ENCODE data around the gene PIK3AP1.

GRCh38 chr10:96683065-96683464 is 37.2 kb downstream of the PIK3AP1 start:
- TF ChIP-seq RAD21 (IDR thresholded peaks at IDR 0.05; ENCODE audit: low read length), result no peak
- TF ChIP-seq POLR2A (IDR thresholded peaks at IDR 0.05; ENCODE audit: low read depth, low read length), result no peak
- TF ChIP-seq CTCF (conservative IDR thresholded peaks at IDR 0.05; ENCODE audit: low read depth, low read length), result no peak
- TF ChIP-seq, protein P1, sequence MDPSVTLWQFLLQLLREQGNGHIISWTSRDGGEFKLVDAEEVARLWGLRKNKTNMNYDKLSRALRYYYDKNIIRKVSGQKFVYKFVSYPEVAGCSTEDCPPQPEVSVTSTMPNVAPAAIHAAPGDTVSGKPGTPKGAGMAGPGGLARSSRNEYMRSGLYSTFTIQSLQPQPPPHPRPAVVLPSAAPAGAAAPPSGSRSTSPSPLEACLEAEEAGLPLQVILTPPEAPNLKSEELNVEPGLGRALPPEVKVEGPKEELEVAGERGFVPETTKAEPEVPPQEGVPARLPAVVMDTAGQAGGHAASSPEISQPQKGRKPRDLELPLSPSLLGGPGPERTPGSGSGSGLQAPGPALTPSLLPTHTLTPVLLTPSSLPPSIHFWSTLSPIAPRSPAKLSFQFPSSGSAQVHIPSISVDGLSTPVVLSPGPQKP (IDR thresholded peaks at IDR 0.05; ENCODE audit: borderline replicate concordance, low read depth, low read length), result no peak
- no peak for TF ChIP-seq NFE2L2 (IDR thresholded peaks at IDR 0.05; ENCODE audit: low read depth, low read length)
